IPS-18c (cell line): Measurements from ENCODE around the gene LUM.
"Not testable (repeated sequence)": the region's sequence is repeated elsewhere in the genome, so short reads cannot be mapped to it uniquely, and the experiment has no call there.

Experiments used
- H3K4me3 ChIP-seq: 2 replicates; pipeline ENCODE4 v1.7.0; 2013; ENCODE audit warnings: low read depth, mild to moderate bottlenecking, low read length, moderate library complexity; ENCODE audit not compliant: insufficient read depth
- H3K9me3 ChIP-seq: one replicate; pipeline ENCODE4 v1.6.1; 2013; ENCODE audit warnings: mild to moderate bottlenecking, low read length, moderate library complexity; ENCODE audit not compliant: control insufficient read depth, insufficient read depth

Gene LUM

DNA sequence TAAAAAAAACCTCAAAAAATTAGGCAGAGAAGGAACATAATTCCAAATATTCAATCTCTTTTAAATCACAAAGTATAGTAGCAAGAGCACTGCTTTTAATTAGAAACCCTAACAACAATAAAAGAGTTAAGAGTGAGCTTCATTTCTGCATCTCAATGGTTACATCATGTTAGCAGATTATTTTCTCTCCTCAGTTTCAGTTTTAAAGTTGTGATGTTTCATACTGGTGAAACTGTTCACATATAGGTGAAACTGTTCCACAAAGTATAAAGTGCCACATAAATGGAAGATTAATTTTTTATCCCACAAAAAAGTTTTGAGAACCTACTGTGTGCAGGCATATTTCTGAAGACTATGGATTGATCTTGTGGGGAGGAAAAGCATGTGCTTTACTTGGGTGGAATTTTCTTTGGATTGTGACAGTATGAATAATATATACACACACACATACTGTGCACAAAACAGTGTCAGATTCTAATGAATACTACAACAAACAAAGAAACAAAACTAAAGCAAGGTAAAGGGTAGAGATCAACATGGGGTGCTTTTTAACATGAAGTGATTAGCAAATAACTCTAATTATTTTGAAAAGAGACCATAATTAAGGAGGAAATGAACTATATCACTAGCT, 17.1 kb downstream of the LUM start:
- Histone ChIP-seq H3K4me3 (no peak overlapping the region), H3K9me3 (no peaks in the 10 kb centered on the region)

DNA sequence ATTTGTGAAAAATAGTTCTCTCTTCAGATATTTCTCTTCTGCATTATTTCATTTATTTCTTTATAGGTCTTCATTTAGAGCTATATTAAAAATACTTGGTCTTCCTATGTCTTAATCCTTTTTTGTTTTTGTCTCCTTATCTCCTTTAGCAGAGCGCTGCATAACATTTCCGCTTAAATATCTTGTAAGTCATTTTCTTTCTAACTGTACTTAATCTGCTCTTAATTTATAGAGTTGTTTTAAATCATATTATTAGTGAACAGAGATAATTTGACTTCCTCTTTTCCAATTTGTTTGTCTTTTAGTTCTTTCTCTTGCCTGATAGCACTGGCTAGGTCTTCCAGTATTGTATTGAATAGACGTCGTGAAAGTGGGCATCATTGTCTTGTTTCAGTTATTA, 18.0 kb downstream of the LUM start:
- Histone ChIP-seq H3K9me3 (no peaks in the 10 kb centered on the region), H3K4me3 (no peak overlapping the region)

DNA sequence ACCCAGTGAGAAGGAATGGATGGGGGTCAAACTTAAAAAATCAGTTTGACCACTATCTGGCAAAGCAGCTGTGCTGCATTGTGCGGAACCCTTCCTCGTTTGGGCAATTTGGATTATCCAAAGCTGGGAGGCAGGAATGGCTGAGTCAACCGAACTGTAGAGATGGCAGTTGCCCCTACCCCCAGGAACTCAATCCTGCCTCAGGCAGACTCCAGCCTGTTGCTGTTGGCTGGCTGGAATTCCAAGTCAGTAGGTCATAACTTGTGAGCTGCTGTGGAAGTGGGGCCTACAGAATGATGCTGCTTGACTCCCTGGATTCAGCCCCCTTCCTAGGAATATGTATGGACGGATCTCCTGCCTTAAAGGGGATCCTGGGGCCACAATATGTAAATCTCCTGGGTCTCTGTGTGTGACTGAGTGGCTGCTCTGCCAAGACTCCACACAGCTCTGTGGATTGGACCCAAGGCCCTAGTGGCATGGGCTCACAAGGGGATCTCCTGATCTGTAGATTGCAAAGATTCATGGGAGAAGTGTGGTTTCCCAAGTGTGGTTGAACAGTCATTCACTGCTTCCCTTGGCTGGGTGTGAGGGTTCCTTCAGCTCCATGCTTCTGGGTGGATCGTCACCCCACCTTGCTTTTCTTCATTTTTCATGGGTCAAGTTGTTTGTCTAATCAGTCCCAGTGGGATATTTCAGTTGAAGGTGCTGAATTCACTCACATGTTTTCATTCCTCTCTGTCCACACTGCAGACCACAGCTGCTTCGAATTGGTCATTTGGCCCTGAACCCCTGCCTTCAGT, 19.2 kb downstream of the LUM start:
- Histone ChIP-seq H3K4me3 (no peak overlapping the region), H3K9me3 (no peaks in the 10 kb centered on the region)

DNA sequence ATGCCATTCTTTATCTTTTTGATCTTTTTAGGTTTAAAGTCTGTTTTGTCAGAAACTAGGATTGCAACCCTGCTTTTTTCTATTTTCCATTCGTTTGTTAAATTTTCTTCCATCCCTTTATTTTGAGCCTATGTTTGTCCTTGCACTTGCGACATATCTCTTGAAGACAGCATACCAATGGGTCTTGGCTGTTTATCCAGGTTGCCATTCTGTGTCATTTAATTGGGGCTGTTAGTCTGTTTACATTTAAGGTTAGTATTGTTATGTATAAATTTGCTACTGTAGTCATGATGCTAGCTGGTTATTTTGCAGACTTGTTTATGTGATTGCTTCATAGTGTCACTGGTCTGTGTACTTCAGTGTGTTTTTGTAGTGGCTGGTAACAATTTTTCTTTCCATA, 21.3 kb downstream of the LUM start:
- not testable (repeated sequence) for H3K4me3 ChIP-seq, H3K9me3 ChIP-seq

DNA sequence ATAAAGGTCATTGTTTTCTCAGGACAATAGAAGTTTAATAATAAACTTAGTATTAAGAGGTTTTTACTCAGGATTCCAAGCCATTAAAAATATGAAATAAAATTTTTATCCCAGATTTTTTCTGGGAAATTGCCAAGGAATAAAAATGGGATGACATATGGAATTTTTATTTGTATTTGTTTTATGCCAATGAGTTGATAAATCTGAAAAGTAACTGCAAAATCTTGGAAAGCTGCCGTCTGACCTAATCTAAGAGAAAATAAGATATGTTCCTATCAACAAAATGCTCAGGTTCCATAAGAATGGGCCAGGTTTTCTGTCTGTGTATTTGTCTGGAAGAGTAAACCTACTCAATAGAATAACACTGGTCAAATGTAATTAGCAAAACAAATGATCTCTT, 31.3 kb downstream of the LUM start:
- no peak overlapping the region for H3K4me3 ChIP-seq
- no peaks in the 10 kb centered on the region for H3K9me3 ChIP-seq

DNA sequence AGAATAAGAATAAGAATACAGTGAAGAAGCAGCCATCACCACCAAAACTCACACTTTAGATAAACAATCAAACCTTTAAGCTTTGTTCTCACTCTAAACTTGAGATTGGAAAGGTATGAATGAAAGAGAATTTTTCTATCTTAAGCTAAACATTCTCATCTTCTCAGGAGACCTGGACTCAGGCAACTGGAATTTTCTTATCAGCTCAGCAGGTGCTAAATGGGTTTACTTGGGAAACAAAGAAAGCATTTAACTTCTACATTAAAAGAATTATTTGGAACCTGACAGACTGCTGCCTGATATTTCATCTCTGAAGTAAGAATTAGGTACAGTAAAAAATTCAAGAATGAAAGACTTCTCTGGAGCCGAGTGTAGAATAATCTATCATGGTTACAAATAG, 32.8 kb downstream of the LUM start:
- Histone ChIP-seq H3K9me3 (no peaks in the 10 kb centered on the region), H3K4me3 (no peak overlapping the region)

DNA sequence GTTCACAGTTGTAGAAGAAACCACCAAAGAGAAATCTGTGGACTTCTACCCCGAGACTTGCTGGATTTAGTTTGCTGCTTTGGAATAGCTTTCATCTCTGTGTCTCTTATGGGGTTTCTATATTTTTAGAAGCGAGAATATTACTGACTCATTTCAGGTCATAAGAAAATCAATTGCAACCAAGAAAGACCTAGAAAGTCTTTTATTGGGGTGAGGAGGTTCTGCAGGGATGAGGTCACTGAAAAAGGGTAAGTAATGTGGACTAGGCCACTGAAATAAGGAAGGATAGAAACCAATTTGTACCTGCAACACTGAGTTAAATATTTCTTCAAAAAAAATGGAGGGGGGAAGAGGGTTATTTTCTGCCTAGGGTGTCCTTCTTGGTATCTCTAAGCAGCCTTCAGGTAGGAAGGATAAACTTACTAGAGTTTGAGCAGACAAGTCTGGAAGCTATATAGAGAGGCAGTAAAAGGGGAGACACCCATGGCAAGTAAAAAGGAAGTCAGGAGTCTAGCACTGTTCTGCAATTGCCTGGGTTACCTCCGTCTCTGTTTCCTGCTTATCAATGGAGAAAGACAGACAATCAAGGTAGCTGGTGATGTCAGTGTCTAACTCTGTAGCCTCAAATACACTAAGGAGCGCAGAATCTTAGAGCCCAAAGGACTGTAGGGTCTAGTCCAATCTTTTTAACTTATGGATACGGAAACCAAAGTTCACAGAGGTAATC, 33.9 kb downstream of the LUM start:
- Histone ChIP-seq H3K4me3 (no peak overlapping the region), H3K9me3 (no peaks in the 10 kb centered on the region)

DNA sequence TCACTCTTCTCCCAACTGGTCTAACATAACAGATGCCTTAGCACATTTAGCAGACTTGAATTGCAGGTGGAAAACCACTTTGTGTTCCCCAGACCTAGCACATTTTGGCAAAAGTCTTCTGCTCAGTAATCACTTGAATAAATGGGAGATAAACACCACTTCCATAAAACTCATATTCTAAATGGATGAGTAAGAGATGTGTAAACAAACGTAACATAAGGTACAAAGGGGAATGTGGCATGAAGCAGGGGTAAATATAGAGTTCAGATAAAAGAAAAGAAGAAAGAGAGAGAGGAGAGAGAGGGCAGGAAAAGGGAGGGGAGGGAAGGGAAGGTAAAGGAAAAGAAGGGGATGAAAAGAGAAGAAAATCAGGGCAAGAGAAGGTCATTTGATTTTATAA, 36.4 kb downstream of the LUM start:
- Histone ChIP-seq H3K9me3 (no peaks in the 10 kb centered on the region), H3K4me3 (no peak overlapping the region)

DNA sequence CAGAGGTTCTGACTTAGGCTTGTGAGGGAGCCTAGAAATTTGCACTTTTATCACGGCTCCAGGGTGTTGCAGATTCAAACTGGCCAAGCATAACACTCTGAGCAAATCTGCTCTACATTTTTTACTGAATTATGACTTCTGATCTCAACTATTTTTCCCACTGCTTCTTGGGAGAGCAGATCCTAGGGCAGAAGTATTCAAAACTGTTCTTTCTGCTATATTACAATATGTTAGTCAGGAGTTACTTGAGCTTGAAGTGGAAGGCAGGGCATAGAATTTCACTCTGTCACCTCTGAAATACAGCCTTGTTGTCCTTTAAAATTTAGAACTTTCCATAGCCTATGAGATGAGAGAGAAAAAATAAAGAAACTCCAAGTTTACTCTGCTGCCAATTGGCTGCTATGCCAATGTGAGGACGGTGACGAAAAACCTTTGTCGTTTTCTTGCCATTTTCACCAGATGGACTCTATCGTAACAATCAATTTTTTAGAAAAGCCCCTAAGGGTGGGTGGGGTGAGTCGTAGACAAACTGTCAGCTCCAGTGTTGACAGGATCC, 37.1 kb downstream of the LUM start:
- Histone ChIP-seq H3K9me3 (no peaks in the 10 kb centered on the region), H3K4me3 (no peak overlapping the region)

DNA sequence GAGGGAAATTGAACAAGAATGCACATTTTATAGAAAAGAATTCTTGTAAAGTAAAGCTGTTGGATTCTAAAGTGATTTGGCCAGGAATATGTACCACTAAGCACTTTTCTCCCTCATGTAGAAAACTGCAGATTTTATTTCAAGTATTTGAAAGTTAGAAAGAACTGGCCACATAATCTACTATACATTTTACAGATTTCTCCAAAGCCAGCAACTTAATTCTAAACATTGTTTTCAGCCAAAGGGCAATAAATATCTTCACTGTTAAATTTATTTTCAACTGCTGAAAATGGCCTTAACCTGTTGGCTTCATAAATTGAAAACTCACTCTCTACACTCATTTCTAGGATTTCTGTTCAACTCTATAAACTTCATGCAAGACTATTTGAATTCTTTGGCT, 37.9 kb downstream of the LUM start:
- Histone ChIP-seq H3K9me3 (no peaks in the 10 kb centered on the region), H3K4me3 (no peak overlapping the region)

DNA sequence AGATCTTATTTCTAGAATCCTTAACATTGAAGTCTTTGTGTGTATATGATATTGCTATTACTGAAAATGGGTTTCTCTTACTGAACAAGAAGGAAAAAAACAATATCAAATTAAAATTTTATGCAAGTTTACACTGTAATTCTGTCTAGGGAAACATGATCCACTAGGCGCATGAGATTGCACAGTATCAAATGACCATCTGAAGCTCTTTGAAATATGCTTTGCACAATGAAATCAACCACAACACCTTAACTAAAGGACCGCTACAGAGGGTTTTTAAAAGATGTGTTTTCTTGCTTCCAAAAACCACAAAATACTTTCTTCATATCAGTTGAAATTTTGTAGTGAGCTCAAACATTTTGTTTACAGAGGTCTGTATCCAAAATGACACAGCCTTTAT, 38.4 kb downstream of the LUM start:
- Histone ChIP-seq H3K9me3 (no peaks in the 10 kb centered on the region), H3K4me3 (no peak overlapping the region)

DNA sequence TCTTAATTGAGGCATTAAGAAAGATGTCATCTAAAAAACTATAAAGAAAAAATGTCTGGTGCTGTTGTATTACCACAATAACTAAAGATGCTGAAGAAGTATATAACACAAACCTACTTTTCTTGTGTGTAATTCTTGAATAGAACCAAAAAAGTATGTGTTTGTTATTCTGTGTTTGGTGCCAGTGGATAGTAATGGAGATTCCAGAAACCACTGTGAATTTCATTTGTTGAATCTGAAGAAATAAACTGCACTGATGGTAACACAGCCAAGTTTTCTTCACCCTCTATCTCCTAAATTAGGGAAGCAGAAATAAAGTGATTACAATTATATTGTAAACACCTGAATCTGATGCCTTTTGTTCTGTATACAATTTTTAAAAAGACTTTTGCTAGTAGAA, 40.4 kb downstream of the LUM start:
- Histone ChIP-seq H3K4me3 (no peak overlapping the region), H3K9me3 (no peaks in the 10 kb centered on the region)

DNA sequence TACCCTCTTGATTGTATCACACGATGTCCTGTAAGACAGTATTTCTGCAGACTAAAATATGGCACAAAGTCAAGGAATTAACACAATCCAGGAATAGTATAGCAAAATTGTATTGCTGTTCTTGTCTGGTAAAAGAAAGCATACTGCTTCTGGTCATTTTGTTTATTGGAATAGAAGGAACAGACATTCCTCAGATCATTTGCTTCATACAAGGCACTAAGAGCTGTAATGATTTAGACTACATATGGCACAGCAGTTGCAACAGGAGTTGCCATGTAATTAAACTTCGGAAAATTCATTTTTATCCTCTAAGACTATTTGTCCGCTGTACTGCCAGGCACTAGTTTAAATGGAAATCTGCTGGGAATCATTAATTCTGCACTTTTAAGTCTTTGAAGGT, 45.9 kb downstream of the LUM start:
- no peaks in the 10 kb centered on the region for H3K9me3 ChIP-seq

DNA sequence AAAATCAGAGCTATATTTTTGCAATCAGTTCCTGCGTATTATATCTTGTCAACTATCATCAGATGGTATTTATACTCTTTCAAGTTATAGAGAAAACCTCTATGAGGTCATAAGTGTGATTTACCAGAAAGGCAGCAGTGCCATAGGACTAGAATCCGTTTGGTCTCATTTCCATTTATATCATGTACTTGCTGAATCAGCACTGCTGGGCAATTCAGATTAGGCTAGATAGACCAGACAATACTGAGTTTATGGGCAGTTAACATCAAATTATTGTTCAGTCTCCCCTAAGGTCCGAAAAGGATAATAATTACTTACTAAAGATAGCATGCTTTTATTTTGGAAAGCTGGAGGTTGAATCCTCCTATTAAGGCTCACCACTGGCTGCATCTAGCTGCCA, 46.7 kb downstream of the LUM start:
- Histone ChIP-seq H3K4me3 (no peak overlapping the region), H3K9me3 (no peaks in the 10 kb centered on the region)

More for the DNA sequence above, 45.9 kb downstream of the LUM start:
- no peak overlapping the region for H3K4me3 ChIP-seq

DNA sequence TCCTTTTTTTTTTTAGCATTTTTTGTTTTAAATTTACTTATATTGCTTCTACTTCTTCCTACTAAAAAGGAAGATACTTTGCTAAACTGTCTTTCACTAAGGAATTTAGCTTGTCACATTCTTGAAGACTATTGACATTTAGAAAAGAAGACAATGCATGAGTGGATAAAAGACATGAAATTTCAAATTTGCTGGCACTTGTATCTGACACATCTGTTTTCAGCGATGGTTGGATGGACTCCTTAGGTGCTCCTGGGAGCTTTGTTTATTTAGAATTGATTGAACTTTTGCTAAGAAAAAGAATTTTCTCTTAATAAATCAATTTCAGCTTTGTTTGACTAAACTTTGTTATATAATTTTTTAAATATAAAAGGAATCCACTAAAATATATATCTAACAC, 50.2 kb downstream of the LUM start:
- Histone ChIP-seq H3K9me3 (no peaks in the 10 kb centered on the region), H3K4me3 (no peak overlapping the region)

DNA sequence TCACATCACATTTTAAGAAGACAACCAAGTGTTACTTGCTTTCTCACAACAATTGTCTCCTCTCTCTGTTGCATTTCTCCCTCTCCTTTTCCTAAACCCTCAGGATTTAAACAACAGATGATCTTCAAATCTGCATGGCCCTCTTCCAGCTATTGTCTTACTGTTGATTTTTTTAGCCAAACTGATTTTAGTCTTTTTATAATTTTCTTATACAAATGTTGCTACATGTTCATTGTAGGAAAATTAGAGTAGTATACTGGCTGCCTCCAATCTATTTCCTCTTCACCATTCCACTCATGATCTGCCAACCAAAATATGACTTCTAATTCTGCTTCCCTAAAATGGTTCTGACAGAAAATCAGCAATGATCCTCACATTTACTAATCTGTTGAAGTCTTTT, 52.1 kb downstream of the LUM start:
- H3K4me3 ChIP-seq = no peak overlapping the region
- H3K9me3 ChIP-seq = no peaks in the 10 kb centered on the region

DNA sequence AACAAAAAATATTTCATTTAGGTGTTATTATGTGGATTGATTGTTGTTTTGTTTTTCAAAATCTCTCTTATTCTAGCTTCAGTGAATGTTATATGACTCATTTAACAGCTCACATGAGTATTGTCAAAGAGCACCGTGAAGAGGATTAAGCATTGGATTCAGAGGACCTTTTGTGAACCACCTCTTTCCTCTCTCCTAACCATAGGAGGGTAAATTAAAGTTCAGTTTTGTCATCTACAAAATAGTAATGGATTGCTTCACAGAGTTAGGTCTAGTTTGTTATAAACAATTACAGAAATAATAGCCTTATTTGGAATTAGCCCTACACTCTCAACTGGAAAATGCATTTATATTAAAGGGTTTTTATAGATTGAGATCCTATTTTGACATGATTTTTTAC, 52.5 kb downstream of the LUM start:
- Histone ChIP-seq H3K9me3 (no peaks in the 10 kb centered on the region), H3K4me3 (no peak overlapping the region)
